GM12865 (cell line): ENCODE measurements around the gene FSIP1.

Source experiments
- DNase-seq: peaks from one replicate; pipeline ENCODE4 v3.0.0; 2010; ENCODE audit warnings: low read depth
- H3K4me3 ChIP-seq: 2 replicates; pipeline ENCODE4 v1.5.1; 2011; ENCODE audit warnings: mild to moderate bottlenecking, low read depth, low read length, control low read depth
- TF ChIP-seq, protein P1 (sequence below): IDR thresholded peaks from 2 replicates; pipeline ENCODE4 v1.5.1; 2011; ENCODE audit warnings: low read length, control low read depth, low read depth, inconsistent platforms; ENCODE audit not compliant: insufficient read depth; ENCODE audit errors: missing control alignments

FSIP1 gene

DNA sequence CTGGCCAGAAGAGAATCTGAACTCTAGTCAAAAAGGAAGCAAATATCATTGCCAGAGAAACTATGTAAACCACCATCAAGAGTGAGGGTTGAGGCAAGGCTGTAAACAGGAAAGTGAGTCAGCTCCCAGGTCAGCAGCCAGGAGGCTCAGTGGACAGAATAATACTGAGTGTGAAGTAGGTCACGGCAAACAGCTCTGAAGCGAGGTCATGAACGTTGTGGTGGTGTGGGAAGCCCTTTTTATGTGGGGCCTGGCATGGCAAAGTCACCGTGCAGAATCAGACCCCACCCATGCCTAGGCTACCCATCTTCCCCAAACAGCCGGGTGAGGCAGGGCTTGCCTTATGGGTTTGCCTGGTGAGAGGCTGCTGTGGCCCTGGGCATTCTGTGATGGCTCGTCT, 157.8 kb downstream of the FSIP1 start:
- peak; percentile 90 for DNase-seq
- peak overlapping the region; percentile 1; the same call in 1 of the 2 replicates for H3K4me3 ChIP-seq
- TF ChIP-seq, protein P1, sequence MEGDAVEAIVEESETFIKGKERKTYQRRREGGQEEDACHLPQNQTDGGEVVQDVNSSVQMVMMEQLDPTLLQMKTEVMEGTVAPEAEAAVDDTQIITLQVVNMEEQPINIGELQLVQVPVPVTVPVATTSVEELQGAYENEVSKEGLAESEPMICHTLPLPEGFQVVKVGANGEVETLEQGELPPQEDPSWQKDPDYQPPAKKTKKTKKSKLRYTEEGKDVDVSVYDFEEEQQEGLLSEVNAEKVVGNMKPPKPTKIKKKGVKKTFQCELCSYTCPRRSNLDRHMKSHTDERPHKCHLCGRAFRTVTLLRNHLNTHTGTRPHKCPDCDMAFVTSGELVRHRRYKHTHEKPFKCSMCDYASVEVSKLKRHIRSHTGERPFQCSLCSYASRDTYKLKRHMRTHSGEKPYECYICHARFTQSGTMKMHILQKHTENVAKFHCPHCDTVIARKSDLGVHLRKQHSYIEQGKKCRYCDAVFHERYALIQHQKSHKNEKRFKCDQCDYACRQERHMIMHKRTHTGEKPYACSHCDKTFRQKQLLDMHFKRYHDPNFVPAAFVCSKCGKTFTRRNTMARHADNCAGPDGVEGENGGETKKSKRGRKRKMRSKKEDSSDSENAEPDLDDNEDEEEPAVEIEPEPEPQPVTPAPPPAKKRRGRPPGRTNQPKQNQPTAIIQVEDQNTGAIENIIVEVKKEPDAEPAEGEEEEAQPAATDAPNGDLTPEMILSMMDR = no peak

DNA sequence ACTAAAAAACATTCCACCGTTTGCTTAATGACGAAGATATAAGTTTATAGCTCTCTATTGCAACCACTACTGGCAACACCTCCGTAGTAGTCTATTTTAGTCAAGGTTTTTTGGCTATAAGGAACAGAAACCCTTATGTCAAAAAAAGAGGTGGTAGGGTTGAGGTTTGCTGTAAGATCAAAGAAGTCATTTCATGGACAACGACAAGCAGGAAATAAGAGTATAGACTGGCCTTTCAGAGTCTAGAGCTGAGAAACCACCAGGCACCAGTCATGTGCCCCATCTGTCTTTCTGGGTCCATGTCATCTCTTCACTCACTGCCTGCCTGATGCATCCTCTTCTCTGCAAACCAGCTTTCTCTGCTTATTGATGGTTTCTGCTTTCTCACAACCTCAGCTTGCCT, 159.1 kb downstream of the FSIP1 start:
- DNase-seq = peak; percentile 95
- no peak overlapping the region for H3K4me3 ChIP-seq
- TF ChIP-seq, protein P1 = no peak

DNA sequence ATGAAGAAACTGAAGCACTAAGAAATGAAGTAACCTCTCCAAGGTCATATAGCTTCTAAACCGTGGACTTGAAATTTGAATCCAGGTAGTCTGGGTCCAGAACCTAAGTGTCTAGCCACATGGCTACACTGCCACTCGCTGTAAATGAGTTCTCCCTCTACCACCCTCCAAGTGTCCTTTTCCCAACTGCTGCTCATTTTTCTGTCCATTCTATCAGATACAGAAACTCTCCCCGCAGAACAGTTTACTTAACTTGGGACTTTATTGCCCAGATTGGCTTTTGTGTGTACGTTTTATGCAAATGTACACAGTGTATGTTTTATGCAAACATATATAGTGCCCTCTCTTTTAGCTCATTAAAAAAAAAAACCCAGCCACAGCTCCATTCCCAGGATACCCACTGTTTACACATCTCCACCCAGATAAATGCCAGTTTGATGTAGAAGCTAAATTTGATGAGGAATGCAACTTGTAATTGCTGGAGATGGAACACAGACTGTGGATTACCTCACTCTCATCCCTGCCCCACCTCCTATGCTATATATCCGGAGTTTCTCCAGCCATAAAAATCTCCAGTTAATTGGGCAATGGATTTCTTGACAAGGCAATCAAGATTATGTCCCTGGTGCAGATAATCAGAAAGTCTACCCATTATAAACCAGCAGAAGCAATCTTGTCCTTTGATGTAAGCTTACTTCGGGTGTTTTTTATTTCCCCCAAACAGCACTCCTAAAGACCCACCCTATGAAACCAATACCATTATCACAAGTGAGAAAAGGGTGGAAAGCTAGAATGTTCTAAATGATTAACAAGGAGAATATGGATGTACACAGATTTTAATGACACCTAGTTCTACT, 159.8 kb downstream of the FSIP1 start:
- H3K4me3 ChIP-seq = no peak overlapping the region
- no peak for DNase-seq
- TF ChIP-seq, protein P1 = no peak

DNA sequence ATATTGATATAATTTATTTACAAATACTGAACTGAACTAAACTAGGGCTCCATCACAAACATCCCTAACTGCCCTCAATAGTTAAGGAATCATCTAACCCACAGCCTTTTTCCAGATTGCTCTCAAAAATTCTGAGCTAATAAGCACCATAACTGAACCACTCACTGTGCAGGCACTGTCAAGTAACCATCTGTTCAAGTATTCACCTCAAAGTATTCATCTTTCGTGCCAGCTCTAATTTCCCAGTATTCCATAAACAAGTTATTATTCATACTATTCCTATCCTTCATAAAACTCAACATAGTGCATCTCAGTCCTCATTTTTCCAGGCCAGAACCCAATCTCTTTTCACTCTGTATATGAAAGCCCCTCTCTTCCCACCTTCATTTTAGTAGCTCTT, 160.7 kb downstream of the FSIP1 start:
- no peak overlapping the region for H3K4me3 ChIP-seq
- DNase-seq = no peak
- TF ChIP-seq, protein P1 = no peak

DNA sequence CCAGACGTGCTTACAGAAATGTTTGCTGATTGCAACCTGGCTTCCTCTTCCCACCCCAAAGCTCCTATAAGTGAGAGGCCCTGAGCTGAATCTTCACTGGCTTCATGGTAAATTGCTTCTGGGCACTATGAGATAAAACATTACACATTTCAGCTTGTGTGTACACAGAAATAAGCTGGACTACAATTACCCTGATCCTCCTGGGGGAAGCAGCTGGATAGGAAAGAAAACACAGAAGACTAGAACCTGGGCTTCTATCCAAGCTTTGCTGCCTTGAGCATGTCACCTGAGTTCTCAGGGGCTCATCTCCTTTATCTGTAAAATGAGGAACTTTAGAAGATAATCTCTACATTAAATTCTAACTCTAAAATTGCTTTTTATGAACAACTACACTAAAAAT, 161.4 kb downstream of the FSIP1 start:
- no peak for DNase-seq
- TF ChIP-seq, protein P1 = no peak
- no peak overlapping the region for H3K4me3 ChIP-seq

DNA sequence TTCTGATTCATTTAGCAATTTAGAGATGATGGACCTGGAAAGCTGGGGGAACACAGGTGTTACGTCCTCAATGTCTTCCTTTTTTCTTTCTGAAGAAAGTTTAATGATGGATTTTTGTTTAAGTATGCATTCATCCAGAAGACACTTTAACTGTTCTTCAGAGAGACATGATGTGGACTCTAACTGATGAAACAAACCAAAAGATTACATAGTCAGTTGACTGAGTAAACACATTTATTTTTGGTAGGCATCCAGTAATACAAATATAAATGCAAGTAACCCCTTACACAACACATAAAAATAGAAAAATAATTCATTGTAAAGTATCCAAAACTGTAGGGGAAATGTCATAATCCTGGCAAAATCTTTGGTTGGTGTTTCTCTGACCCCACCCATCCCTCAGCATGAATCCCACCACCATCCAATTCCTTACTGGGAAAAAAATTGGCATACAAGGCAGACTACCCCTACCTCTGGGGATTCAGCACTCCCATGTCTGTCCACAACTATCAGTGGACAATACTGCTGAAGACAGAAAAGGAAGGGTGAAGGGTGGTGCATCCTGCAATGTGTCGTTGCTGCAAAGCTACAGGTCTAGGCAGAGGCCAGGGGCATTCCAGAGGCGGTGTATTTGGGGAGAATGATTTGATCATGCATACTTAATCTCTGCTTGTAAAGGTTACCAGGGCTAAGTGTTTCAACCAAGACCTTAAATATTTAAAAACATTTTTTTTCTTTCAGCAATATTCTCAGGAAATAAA, 164.4 kb downstream of the FSIP1 start:
- TF ChIP-seq, protein P1 = no peak
- no peak for DNase-seq
- H3K4me3 ChIP-seq = no peak overlapping the region
